ENCODE results near the gene GRIN2A.

GRIN2A gene

DNA sequence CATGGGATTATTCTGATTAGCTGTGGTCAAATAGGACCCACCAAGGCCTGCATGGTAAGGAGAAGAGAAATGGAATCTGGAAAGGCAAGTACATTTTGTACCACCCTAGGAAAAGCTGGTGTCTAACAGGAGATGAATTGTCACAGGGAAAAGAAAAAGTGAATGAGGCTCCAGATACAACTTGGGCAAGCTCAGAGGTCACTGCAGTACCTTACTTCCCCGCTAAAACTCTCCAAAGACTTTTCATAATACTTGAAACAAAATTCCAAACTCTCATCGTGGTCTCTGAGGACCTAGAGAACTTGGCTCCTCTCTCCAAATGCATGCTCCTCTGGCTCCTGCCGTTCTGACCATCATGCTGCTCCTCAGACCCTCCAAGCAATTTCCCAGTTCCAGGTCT lies 262.8 kb downstream of the GRIN2A start:
- DNase-seq (ENCODE audit: extremely low spot score) = no peak
- ChIA-PET CTCF (interaction anchor here (1.5 to 1.7 kb wide), 4 partner anchors 9 to 23 kb away, joined by 3 to 5 read pairs (median 4); no protein-coding TSS in a partner anchor), POLR2A (no interaction called here)
- TF ChIP-seq, protein P1, sequence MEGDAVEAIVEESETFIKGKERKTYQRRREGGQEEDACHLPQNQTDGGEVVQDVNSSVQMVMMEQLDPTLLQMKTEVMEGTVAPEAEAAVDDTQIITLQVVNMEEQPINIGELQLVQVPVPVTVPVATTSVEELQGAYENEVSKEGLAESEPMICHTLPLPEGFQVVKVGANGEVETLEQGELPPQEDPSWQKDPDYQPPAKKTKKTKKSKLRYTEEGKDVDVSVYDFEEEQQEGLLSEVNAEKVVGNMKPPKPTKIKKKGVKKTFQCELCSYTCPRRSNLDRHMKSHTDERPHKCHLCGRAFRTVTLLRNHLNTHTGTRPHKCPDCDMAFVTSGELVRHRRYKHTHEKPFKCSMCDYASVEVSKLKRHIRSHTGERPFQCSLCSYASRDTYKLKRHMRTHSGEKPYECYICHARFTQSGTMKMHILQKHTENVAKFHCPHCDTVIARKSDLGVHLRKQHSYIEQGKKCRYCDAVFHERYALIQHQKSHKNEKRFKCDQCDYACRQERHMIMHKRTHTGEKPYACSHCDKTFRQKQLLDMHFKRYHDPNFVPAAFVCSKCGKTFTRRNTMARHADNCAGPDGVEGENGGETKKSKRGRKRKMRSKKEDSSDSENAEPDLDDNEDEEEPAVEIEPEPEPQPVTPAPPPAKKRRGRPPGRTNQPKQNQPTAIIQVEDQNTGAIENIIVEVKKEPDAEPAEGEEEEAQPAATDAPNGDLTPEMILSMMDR (IDR thresholded peaks at IDR 0.05; ENCODE audit: control extremely low read depth, extremely low read depth, low read depth, missing control alignments) = no peak

DNA sequence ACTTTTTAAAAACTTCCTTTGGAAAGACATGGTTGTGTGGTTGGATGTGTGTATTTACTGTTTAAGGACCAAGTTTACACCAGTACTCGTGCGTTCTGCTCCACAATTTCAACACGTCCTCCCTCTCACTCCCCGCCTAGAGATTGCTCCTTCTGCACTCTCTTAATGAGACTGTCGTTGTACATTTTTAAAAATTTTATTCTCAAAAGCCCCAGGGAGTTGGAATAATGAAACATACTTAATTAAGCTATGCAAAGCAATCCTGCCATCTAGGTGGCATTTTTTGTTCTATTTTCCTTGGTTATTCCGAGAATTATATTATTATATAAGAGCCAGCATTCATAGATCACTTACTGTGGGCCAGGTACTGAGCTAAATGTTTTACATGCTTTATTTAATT lies 264.5 kb downstream of the GRIN2A start:
- POLR2A ChIA-PET = no interaction called here
- CTCF ChIA-PET = interaction anchor here (1.2 to 1.7 kb wide), 3 partner anchors 8 to 14 kb away, joined by 3 to 4 read pairs (median 3); no protein-coding TSS in a partner anchor
- no peak for DNase-seq (ENCODE audit: extremely low spot score)
- TF ChIP-seq, protein P1 (IDR thresholded peaks at IDR 0.05; ENCODE audit: control extremely low read depth, extremely low read depth, low read depth, missing control alignments) = no peak

DNA sequence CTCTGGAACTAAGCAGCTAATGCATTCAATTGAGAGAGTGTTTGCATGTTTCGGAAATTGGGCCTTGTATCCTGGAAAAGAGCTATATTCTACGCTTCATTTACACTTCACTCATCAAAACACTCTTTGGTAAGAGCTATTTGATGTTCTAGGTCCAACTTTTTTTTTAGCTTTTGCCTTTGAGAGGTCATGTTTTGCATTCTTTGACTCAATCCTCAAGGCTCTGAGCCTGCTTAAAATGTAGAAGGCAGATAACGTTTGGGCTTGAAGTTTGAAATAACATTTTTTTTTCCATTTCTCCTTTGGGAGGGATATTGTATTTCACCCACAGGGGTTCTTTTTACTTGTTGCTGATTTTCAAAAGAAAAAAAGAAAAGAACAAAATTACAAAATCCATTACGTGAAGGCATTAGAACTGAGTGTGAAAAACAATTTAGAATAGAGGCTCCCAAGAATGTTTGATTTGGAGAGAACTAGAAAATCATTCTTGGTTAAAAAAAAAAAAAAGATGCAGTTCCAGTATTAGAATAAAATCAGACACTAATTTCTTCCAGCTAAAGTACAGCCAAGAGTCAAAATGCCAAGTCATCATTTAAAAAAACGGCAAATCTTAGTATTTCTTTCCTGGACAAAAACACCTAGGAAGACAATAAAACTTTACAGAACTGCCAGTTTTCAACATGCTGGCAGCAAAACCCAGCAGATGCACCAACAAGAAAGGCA lies 268.5 kb downstream of the GRIN2A start:
- TF ChIP-seq, protein P1 (IDR thresholded peaks at IDR 0.05; ENCODE audit: control extremely low read depth, extremely low read depth, low read depth, missing control alignments) = no peak
- DNase-seq (ENCODE audit: extremely low spot score) = no peak
- POLR2A ChIA-PET = no interaction called here
- CTCF ChIA-PET = interaction anchor here (1.2 to 2.5 kb wide), 4 partner anchors 13 to 33 kb away, joined by 3 to 6 read pairs (median 4); no protein-coding TSS in a partner anchor

DNA sequence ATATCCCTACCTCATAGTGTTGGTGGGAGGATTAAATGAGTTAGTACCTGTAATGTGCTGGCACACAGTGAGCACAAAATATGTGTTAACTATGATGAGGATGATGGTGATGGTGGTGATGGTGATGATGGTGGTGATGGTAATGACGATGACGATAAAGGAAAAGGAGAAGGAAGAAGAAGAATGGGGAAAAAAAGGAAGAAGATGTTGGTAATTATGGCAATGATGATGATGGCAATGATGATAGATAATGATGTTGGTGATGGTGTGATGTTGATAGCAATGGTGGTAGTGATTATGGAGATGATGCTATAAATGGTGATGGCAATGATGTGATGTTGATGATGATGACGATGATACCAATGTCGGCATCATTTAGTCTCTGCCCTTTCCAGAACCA lies 270.2 kb downstream of the GRIN2A start:
- DNase-seq (ENCODE audit: extremely low spot score) = no peak
- ChIA-PET POLR2A (no interaction called here), CTCF (interaction anchor here (0.8 to 2.3 kb wide), 4 partner anchors 9 to 35 kb away, joined by 3 to 7 read pairs (median 3); no protein-coding TSS in a partner anchor)
- TF ChIP-seq, protein P1 (IDR thresholded peaks at IDR 0.05; ENCODE audit: control extremely low read depth, extremely low read depth, low read depth, missing control alignments) = no peak

DNA sequence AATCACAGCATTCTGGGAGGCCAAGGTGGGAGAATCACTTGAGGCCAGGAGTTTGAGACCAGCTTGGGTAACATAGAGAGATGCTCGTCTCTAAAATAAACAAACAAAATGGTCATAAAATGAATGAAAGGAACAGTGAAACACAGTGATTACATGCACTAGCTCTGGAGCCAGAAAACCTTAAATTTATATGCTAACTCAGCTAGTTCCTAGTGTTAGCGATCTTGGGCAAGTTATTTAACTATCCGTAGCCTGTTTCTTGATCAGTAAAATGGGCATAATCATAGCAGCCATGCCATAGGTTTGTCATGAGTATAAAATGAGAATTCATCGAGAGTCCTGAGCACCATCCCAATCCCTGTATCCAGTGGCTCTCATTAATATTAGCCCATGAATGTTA lies 271.0 kb downstream of the GRIN2A start:
- POLR2A ChIA-PET = no interaction called here

DNA sequence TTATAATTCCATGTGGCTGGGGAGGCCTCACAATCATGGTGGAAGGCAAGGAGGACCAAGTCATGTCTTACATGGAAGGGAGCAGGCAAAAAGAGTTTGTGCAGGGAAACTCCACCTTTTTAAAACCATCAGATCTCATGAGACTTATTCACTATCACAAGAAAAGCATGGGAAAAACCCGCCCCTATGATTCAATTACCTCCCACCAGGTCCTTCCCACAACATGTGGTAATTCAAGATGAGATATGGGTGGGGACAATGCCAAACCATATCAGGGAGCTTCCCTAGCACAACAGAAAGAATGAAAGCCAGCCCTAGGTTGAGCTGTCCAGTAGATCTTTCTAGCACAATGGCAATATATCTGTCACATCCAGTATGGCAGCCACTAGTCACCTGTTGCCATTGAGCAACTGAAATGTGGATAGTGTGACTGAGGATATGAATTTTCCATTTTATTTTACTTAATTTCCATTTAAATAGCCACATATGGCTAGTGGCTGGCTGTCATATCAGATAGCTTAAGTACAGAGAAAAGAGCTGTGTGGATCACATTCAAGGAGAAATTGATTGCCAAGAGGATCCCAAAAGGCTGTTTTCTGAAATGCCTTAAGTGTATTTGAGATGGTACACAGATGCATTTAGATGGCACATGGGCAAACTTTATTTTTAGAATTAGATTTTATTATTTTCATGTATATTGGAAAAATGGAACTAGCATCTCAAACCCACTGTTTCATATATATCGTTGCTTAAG lies 273.0 kb downstream of the GRIN2A start:
- ChIA-PET POLR2A (interaction anchor here (0.5 kb wide), 1 partner anchor 74 kb away, joined by 5 read pairs; no protein-coding TSS in a partner anchor), CTCF (interaction anchor here (1.0 to 1.5 kb wide), 3 partner anchors 9 to 30 kb away, joined by 3 read pairs; no protein-coding TSS in a partner anchor)
- DNase-seq (ENCODE audit: extremely low spot score) = no peak
- TF ChIP-seq, protein P1 (IDR thresholded peaks at IDR 0.05; ENCODE audit: control extremely low read depth, extremely low read depth, low read depth, missing control alignments) = no peak

More for the DNA sequence above, 271.0 kb downstream of the GRIN2A start:
- DNase-seq (ENCODE audit: extremely low spot score) = no peak
- CTCF ChIA-PET = interaction anchor here (0.8 to 2.3 kb wide), 6 partner anchors 8 to 36 kb away, joined by 3 to 7 read pairs (median 3); no protein-coding TSS in a partner anchor
- TF ChIP-seq, protein P1 (IDR thresholded peaks at IDR 0.05; ENCODE audit: control extremely low read depth, extremely low read depth, low read depth, missing control alignments) = no peak
